H54 (cell line): ENCODE data around the gene MEOX1.

Experiments used
- DNase-seq: peaks from one replicate; pipeline ENCODE4 v3.0.0; 2011; ENCODE audit warnings: low spot score, mixed read lengths; ENCODE audit not compliant: insufficient read length
- FAIRE-seq: peaks from 3 replicates; lab custom pipeline; 2011; peaks lifted over from hg19 to GRCh38; lab: Jason Lieb, UNC
- POLR2A ChIP-seq: IDR thresholded peaks from 2 replicates; pipeline ENCODE4 v1.6.1; 2011; ENCODE audit warnings: low read depth, mild to moderate bottlenecking, low read length

Gene MEOX1

GRCh38 chr17:43661699-43662412, at the start of gene MEOX1:
Gene MEOX1 (minus strand): TSS chr17:43661922. CDS start chr17:43661534, 388 bp downstream.
- peak; percentile 74 for DNase-seq
- TF ChIP-seq POLR2A, result no peak
- no peak for FAIRE-seq

- no peak for FAIRE-seq
- TF ChIP-seq POLR2A, result no peak
- no peak for DNase-seq
Measured at GRCh38 chr17:43710101-43710500, 48.4 kb upstream of the MEOX1 start.

GRCh38 chr17:43709210-43709609, 47.5 kb upstream of the MEOX1 start:
- TF ChIP-seq POLR2A, result no peak
- DNase-seq (no peak), FAIRE-seq (no peak)

GRCh38 chr17:43707184-43707583, 45.5 kb upstream of the MEOX1 start:
- no peak for TF ChIP-seq POLR2A
- DNase-seq (no peak), FAIRE-seq (no peak)

GRCh38 chr17:43706235-43706634, 44.5 kb upstream of the MEOX1 start:
- DNase-seq, result no peak
- no peak for TF ChIP-seq POLR2A
- FAIRE-seq, result no peak

- no peak for FAIRE-seq
- no peak for DNase-seq
- no peak for TF ChIP-seq POLR2A
Measured at GRCh38 chr17:43703630-43704029, 41.9 kb upstream of the MEOX1 start.

GRCh38 chr17:43702637-43703036, 40.9 kb upstream of the MEOX1 start:
- no peak for TF ChIP-seq POLR2A
- DNase-seq (no peak), FAIRE-seq (no peak)

GRCh38 chr17:43701318-43701743, 39.6 kb upstream of the MEOX1 start:
- DNase-seq (peak; percentile 79), FAIRE-seq (peak; percentile 20)
- no peak for TF ChIP-seq POLR2A

- FAIRE-seq, result no peak
- no peak for TF ChIP-seq POLR2A
- DNase-seq, result no peak
Measured at GRCh38 chr17:43699438-43699756, 37.7 kb upstream of the MEOX1 start.

GRCh38 chr17:43698678-43699437, 37.1 kb upstream of the MEOX1 start:
- DNase-seq (no peak), FAIRE-seq (no peak)
- no peak for TF ChIP-seq POLR2A

GRCh38 chr17:43697937-43698336, 36.2 kb upstream of the MEOX1 start:
- FAIRE-seq, result no peak
- no peak for DNase-seq
- TF ChIP-seq POLR2A, result no peak

- FAIRE-seq (no peak), DNase-seq (no peak)
- no peak for TF ChIP-seq POLR2A
Measured at GRCh38 chr17:43696891-43697290, 35.2 kb upstream of the MEOX1 start.

GRCh38 chr17:43695970-43696865, 34.5 kb upstream of the MEOX1 start:
- FAIRE-seq (no peak), DNase-seq (no peak)
- TF ChIP-seq POLR2A, result no peak
